Measurements from ENCODE around the gene ZNF716.
"Not testable (repeated sequence)": the region's sequence is repeated elsewhere in the genome, so short reads cannot be mapped to it uniquely, and the experiment has no call there.

Gene ZNF716

DNA sequence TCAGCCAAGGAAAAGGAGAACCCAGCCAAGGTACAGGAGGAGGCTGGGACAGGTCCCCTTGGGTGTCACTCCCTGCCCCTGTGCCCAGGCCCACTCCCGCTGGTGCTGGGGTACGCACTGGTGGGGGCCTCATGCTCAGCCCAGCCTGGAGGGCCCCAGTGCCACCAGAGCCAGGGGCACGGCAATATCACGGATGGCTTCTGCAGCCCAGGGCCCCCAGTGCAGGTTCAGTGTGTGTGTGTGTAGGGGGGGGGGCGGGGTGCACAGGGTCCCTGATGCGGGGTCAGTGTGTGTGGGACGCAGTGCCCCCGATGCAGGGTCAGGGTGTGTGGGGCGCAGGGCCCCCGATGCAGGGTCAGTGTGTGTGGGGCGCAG, 23.4 kb upstream of the ZNF716 start:
- no CpG with 5 or more reads among the region's 11 CpGs for WGBS (ENCODE audit: insufficient coverage, insufficient read length)
- Histone ChIP-seq H3K4me1 (ENCODE audit: control insufficient read depth, insufficient read depth, low read length) (no peaks in the 10 kb centered on the region), H3K4me3 (ENCODE audit: low read length) (no peak overlapping the region), H3K9me3 (ENCODE audit: control insufficient read depth, insufficient read depth, low read length) (peaks cover 5% of the 10 kb centered on the region), H3K36me3 (ENCODE audit: control insufficient read depth, insufficient read depth, low read length) (peaks cover 3% of the 10 kb centered on the region; the same call in 1 of the 2 replicates), H3K27ac (ENCODE audit: low read length) (no peak overlapping the region), H3K27me3 (ENCODE audit: control insufficient read depth, insufficient read depth, low read length) (no peaks in the 10 kb centered on the region)
- no peak for DNase-seq (ENCODE audit: low read depth, low spot score)

DNA sequence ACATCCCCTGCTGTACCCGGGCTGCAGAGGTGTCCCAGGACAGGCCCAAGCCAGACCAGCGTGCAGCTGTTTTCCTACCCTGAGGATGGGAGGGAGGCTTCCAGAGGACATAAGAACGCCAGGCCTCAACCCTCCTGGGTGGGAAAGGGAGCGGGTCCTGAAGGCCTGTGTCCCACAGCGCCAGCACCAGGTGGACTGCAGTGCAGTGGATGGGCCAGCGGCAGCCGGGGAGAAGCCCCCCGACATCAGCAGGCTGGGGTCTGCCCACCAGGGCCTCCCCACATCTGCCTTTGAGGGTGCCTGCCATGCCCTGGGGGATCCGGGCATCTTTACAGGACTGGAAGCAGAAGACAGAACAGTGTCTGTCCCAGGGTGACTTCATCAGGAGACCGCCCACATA, 22.8 kb upstream of the ZNF716 start:
- WGBS (ENCODE audit: insufficient coverage, insufficient read length), result no CpG with 5 or more reads among the region's 10 CpGs
- Histone ChIP-seq H3K27me3 (ENCODE audit: control insufficient read depth, insufficient read depth, low read length) (no peaks in the 10 kb centered on the region), H3K4me1 (ENCODE audit: control insufficient read depth, insufficient read depth, low read length) (no peaks in the 10 kb centered on the region), H3K27ac (ENCODE audit: low read length) (no peak overlapping the region), H3K36me3 (ENCODE audit: control insufficient read depth, insufficient read depth, low read length) (peaks cover 3% of the 10 kb centered on the region; the same call in 1 of the 2 replicates), H3K4me3 (ENCODE audit: low read length) (no peak overlapping the region), H3K9me3 (ENCODE audit: control insufficient read depth, insufficient read depth, low read length) (peaks cover 5% of the 10 kb centered on the region)
- DNase-seq (ENCODE audit: low read depth, low spot score), result no peak

DNA sequence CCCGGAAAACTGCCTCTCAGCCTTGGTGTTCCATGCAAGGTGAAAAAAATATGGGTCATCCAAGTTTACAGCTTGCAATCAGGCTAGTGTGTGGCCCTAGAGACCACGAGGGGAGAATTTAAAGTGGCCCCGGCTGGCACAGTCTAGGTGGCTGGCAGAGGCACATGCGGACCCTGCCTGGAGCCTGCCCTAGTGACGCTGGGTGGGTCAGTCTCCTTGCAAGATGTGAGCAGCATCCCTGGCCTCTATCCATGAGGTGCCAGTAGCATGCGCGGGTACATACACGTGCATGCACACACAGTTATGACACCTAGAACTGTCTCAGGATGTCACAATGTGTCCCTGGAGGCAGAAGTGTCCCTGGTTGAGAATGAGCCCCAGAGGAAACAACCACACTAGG, 22.4 kb upstream of the ZNF716 start:
- H3K4me3 ChIP-seq (ENCODE audit: low read length), result no peak overlapping the region
- peaks cover 5% of the 10 kb centered on the region for H3K9me3 ChIP-seq (ENCODE audit: control insufficient read depth, insufficient read depth, low read length)
- H3K27me3 ChIP-seq (ENCODE audit: control insufficient read depth, insufficient read depth, low read length), result no peaks in the 10 kb centered on the region
- peaks cover 3% of the 10 kb centered on the region; the same call in 1 of the 2 replicates for H3K36me3 ChIP-seq (ENCODE audit: control insufficient read depth, insufficient read depth, low read length)
- no peak for DNase-seq (ENCODE audit: low read depth, low spot score)
- H3K27ac ChIP-seq (ENCODE audit: low read length), result no peak overlapping the region
- no peaks in the 10 kb centered on the region for H3K4me1 ChIP-seq (ENCODE audit: control insufficient read depth, insufficient read depth, low read length)
- no CpG with 5 or more reads among the region's 8 CpGs for WGBS (ENCODE audit: insufficient coverage, insufficient read length)

DNA sequence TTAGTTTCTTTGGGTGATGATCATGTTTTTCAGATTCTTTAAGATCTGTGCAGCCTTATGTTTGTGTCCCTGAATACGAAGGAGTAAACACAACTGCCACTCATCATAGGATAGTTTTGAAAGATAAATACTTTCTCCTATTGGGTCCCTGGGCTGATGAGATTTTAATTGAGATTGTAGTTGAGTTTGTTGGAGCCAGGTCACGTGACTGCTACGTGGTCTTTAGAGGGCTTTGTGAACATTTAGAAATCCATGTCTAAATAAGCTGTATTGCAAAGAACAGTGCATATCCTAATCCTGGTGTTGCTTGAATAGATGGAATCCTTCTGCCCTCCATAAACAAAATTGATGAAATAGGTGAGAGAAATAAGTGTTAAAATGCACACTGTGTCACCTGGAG, 17.4 kb upstream of the ZNF716 start:
- no peaks in the 10 kb centered on the region for H3K4me1 ChIP-seq (ENCODE audit: control insufficient read depth, insufficient read depth, low read length)
- peaks cover 4% of the 10 kb centered on the region for H3K9me3 ChIP-seq (ENCODE audit: control insufficient read depth, insufficient read depth, low read length)
- H3K4me3 ChIP-seq (ENCODE audit: low read length), result no peak overlapping the region
- peaks cover 3% of the 10 kb centered on the region; the same call in 1 of the 2 replicates for H3K36me3 ChIP-seq (ENCODE audit: control insufficient read depth, insufficient read depth, low read length)
- no peak overlapping the region for H3K27ac ChIP-seq (ENCODE audit: low read length)
- no CpG with 5 or more reads among the region's 3 CpGs for WGBS (ENCODE audit: insufficient coverage, insufficient read length)
- H3K27me3 ChIP-seq (ENCODE audit: control insufficient read depth, insufficient read depth, low read length), result no peaks in the 10 kb centered on the region
- DNase-seq (ENCODE audit: low read depth, low spot score), result no peak

DNA sequence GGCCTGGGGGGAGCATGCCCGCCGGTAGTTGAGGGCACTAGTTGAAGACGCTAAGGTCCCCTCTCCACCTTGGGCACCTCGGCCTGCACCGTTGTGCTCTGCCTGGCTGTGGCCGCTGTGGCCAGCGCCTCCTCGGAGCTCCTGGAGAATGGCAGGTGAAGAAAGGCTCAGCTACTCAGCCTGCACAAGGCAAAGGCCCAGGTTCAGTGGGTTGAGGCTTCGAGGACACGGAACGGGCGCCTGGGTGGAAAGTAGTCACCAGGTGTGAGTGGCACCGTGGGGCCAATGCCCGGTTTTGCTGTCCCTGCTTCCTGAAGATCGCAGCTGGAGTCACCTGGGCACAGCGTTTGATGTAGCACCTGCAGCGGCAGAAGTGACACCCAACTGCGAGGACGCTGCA, 12.4 kb upstream of the ZNF716 start:
- WGBS (ENCODE audit: insufficient coverage, insufficient read length), result no CpG with 5 or more reads among the region's 19 CpGs
- no peak for DNase-seq (ENCODE audit: low read depth, low spot score)
- no peaks in the 10 kb centered on the region for H3K27me3 ChIP-seq (ENCODE audit: control insufficient read depth, insufficient read depth, low read length)
- no peak overlapping the region for H3K27ac ChIP-seq (ENCODE audit: low read length)
- H3K9me3 ChIP-seq (ENCODE audit: control insufficient read depth, insufficient read depth, low read length), result peaks cover 17% of the 10 kb centered on the region
- H3K4me3 ChIP-seq (ENCODE audit: low read length), result no peak overlapping the region
- no peaks in the 10 kb centered on the region for H3K4me1 ChIP-seq (ENCODE audit: control insufficient read depth, insufficient read depth, low read length)
- H3K36me3 ChIP-seq (ENCODE audit: control insufficient read depth, insufficient read depth, low read length), result no peaks in the 10 kb centered on the region

DNA sequence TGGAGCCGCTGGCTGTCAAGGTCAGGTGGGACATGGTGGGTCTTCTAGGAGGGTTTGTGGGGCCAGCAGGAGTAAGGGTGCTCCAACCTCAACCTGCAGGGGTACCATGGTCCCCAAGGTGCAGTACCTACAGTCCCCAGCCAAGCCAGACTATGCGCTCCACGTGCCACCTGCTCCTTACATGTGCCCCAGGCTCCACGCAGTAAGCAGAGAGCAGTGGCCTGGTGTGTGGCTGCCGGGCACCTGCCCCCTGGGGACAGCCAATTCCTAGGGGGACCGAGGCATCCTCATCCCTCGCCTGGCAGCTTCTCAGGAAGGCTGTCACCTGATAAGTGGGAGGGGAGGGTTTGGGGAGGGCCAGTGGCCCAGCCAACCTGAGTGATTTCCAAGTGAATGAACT, 11.7 kb upstream of the ZNF716 start:
- no peak for DNase-seq (ENCODE audit: low read depth, low spot score)
- H3K4me1 ChIP-seq (ENCODE audit: control insufficient read depth, insufficient read depth, low read length), result no peaks in the 10 kb centered on the region
- peaks cover 19% of the 10 kb centered on the region for H3K9me3 ChIP-seq (ENCODE audit: control insufficient read depth, insufficient read depth, low read length)
- H3K4me3 ChIP-seq (ENCODE audit: low read length), result no peak overlapping the region
- no peaks in the 10 kb centered on the region for H3K36me3 ChIP-seq (ENCODE audit: control insufficient read depth, insufficient read depth, low read length)
- no peak overlapping the region for H3K27ac ChIP-seq (ENCODE audit: low read length)
- WGBS (ENCODE audit: insufficient coverage, insufficient read length), result no CpG with 5 or more reads among the region's 7 CpGs
- no peaks in the 10 kb centered on the region for H3K27me3 ChIP-seq (ENCODE audit: control insufficient read depth, insufficient read depth, low read length)

DNA sequence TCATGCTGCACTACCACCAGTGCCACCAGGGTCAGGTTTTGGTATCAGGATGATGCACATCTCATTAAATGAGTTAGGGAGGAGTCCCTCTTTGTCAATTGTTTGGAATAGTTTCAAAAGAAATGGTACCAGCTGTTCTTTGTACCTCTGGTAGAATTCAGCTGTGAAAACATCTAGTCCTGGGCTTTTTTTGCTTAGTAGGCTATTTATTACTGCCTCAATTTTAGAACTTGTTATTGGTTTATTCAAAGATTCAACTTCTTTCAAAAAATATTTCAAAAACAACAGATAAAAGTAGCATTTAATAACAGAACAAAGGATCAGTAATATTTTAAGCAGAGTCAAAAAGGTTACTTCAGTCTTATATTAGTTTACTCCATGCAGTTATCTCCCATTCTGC, 6.4 kb upstream of the ZNF716 start:
- Histone ChIP-seq H3K9me3 (ENCODE audit: control insufficient read depth, insufficient read depth, low read length) (peaks cover 9% of the 10 kb centered on the region), H3K4me3 (ENCODE audit: low read length) (no peak overlapping the region), H3K36me3 (ENCODE audit: control insufficient read depth, insufficient read depth, low read length) (no peaks in the 10 kb centered on the region), H3K27me3 (ENCODE audit: control insufficient read depth, insufficient read depth, low read length) (no peaks in the 10 kb centered on the region), H3K27ac (ENCODE audit: low read length) (no peak overlapping the region), H3K4me1 (ENCODE audit: control insufficient read depth, insufficient read depth, low read length) (no peaks in the 10 kb centered on the region)
- no peak for DNase-seq (ENCODE audit: low read depth, low spot score)

DNA sequence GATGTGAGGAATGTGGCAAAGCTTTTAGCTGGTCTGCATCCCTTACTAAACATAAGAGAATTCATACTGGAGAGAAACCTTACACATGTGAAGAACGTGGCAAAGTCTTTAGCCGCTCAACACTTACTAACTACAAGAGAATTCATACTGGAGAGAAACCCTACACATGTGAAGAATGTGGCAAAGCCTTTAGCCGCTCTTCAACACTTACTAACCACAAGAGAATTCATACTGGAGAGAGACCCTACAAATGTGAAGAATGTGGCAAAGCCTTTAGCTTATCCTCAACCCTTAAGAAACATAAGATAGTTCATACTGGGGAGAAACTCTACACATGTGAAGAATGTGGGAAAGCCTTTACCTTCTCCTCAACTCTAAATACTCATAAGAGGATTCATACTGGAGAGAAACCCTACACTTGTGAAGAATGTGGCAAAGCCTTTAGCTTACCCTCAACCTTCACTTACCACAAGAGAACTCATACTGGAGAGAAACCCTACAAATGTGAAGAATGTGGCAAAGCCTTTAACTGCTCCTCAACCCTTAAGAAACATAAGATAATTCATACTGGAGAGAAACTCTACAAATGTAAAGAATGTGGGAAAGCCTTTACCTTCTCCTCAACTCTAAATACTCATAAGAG, 19.3 kb downstream of the ZNF716 start:
- WGBS (ENCODE audit: insufficient coverage, insufficient read length), result no CpG with 5 or more reads among the region's 3 CpGs
- H3K4me3 ChIP-seq (ENCODE audit: low read length); DNase-seq (ENCODE audit: low read depth, low spot score); H3K36me3 ChIP-seq (ENCODE audit: control insufficient read depth, insufficient read depth, low read length); H3K27me3 ChIP-seq (ENCODE audit: control insufficient read depth, insufficient read depth, low read length); H3K9me3 ChIP-seq (ENCODE audit: control insufficient read depth, insufficient read depth, low read length); H3K27ac ChIP-seq (ENCODE audit: low read length); H3K4me1 ChIP-seq (ENCODE audit: control insufficient read depth, insufficient read depth, low read length): not testable (repeated sequence)

DNA sequence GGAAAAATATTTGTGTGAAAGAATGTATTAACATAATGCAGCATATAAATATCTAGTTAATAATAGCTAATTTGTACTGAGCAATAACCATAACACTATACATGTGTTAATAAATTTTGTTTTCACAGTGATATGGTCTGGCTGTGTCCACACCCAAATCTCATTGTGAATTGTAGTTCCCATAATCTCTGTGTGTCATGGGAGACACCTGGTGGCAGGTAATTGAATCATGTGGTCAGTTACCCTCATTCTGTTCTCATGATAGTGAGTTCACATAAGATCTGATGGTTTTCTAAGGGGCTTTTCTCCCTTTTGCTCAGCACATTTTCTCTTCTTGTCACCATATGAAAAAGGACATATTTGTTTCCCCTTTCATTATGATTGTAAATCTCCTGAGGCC, 30.3 kb downstream of the ZNF716 start:
- H3K9me3 ChIP-seq (ENCODE audit: control insufficient read depth, insufficient read depth, low read length); H3K4me1 ChIP-seq (ENCODE audit: control insufficient read depth, insufficient read depth, low read length); H3K27me3 ChIP-seq (ENCODE audit: control insufficient read depth, insufficient read depth, low read length); DNase-seq (ENCODE audit: low read depth, low spot score); H3K27ac ChIP-seq (ENCODE audit: low read length); H3K36me3 ChIP-seq (ENCODE audit: control insufficient read depth, insufficient read depth, low read length); H3K4me3 ChIP-seq (ENCODE audit: low read length): not testable (repeated sequence)

DNA sequence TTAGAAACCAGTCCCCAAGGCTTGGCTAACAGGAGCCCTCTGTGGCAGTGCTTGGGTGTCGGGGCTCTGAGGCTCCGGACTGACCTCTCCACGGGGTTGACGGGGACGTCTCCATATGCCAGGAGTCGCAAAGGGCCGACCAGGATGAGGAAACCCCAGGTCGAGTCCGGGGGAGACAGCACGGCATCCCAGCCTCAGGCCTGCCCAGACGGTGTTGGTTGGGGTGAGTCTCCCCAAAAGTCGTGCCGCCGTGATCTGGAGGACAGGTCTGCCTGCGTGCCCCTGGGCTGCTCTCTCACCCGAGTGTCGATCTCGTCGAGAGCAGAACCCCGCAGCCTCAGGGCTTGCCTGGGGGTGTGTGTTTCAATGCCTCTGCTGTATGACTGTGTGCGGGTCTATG, 35.0 kb downstream of the ZNF716 start:
- H3K4me3 ChIP-seq (ENCODE audit: low read length); DNase-seq (ENCODE audit: low read depth, low spot score); H3K4me1 ChIP-seq (ENCODE audit: control insufficient read depth, insufficient read depth, low read length); H3K27me3 ChIP-seq (ENCODE audit: control insufficient read depth, insufficient read depth, low read length); H3K27ac ChIP-seq (ENCODE audit: low read length); H3K36me3 ChIP-seq (ENCODE audit: control insufficient read depth, insufficient read depth, low read length): not testable (repeated sequence)
- H3K9me3 ChIP-seq (ENCODE audit: control insufficient read depth, insufficient read depth, low read length), result peaks cover 10% of the 10 kb centered on the region
- WGBS (ENCODE audit: insufficient coverage, insufficient read length), result no CpG with 5 or more reads among the region's 21 CpGs

DNA sequence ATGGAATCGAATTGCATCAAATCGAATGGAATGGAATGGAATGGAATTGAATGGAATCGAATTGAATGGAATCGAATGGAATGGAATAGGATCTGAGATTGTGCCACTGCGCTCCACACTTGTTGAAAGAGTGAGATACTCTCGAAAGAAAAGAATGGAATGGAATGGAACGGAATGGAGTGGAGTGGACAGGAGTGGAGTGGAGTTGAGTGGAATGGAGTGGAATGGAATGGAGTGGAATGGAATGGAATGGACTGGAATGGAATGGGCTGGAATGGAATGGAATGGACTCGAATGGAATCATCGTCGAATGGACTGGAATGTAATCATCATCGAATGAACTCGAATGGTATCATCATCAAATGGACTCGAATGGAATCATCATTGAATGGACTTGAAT, 38.0 kb downstream of the ZNF716 start:
- no peak for DNase-seq (ENCODE audit: low read depth, low spot score)
- H3K9me3 ChIP-seq (ENCODE audit: control insufficient read depth, insufficient read depth, low read length), result peaks cover 10% of the 10 kb centered on the region
- no peak overlapping the region for H3K27ac ChIP-seq (ENCODE audit: low read length)
- no peaks in the 10 kb centered on the region for H3K27me3 ChIP-seq (ENCODE audit: control insufficient read depth, insufficient read depth, low read length)
- H3K4me1 ChIP-seq (ENCODE audit: control insufficient read depth, insufficient read depth, low read length), result no peaks in the 10 kb centered on the region
- H3K4me3 ChIP-seq (ENCODE audit: low read length), result no peak overlapping the region
- no peaks in the 10 kb centered on the region for H3K36me3 ChIP-seq (ENCODE audit: control insufficient read depth, insufficient read depth, low read length)
- 100% methylated on average over 5 of the region's 13 CpGs for WGBS (ENCODE audit: insufficient coverage, insufficient read length)

Data from iPS DF 6.9 (cell line).